ENCODE data around the gene ZIC4.

The ZIC4 gene

DNA sequence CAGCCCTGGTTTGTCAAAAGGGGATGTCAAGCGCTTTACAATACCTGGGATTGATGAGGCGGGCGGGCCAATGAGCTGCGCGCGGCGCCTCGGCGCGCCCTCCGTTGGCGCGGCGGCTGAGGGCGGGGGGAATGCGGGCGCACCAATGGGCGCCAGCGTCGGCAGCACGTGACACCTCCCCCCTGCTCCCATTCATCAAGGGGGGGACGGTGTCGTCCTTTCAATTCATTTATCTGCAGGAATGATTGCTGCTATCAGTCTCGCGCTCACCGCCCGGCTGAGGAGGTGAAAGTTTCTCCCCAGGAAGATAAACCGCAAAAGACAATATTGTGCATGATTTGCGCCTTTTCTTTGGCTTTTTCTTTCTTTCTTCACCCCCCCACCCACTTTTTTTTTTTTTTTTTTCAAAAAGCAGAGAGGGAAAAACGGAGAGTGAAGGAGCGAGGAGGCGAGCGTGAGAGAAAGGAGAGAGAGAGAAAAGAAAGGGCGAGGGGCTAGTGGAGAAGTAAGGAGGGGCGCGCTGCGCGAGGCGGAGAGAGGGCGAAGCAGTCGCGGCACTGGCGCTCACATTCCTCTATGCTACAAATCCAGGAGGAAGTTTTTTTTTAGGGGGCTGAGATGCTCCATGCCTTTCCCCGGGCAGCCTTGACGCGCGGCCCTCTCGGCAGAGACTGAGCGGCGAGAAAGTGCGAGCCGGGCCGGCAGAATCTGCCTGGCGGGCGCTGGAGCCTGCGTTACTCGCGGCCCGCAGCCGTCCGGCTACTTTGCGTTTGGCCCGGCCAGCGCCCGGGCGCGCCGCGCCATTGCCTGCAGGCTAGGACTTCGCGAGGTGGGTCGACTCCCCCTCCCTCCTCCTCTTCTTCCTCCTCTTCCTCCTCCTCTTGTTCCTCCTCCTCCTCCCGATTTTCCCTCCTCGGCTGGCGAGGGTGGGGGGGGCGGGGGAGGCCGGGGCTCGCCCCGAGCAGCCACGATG, 3.1 kb upstream of the ZIC4 start, which contains the start of gene ZIC1:
ZIC1 (plus strand) TSS at position 223 of the 973 bp plus-strand sequence; CDS start at position 971, 748 bp downstream.
- Histone ChIP-seq H3K4me2 (ENCODE audit: low read length) (peak within 1 kb of the TSS; percentile 75), H3K18ac (ENCODE audit: low read length) (no peak within 1 kb of the TSS), H4K8ac (ENCODE audit: low read depth, low read length) (no peak within 1 kb of the TSS), H2AK5ac (ENCODE audit: low read length) (no peak within 1 kb of the TSS), H3K4me1 (ENCODE audit: control insufficient read depth, low read depth, low read length) (no peaks in the 10 kb centered on the region), H3K79me1 (ENCODE audit: low read length) (no peaks in the 10 kb centered on the region), H2BK120ac (ENCODE audit: low read depth, low read length) (no peak within 1 kb of the TSS), H3K23ac (ENCODE audit: low read length) (no peak within 1 kb of the TSS), H3K4me3 (ENCODE audit: low read length) (no peak within 1 kb of the TSS), H3K4ac (ENCODE audit: low read depth, low read length) (no peak within 1 kb of the TSS), H3K79me2 (ENCODE audit: control insufficient read depth, insufficient read depth, low read length) (no peaks in the 10 kb centered on the region), H2BK5ac (ENCODE audit: low read length) (no peak within 1 kb of the TSS), H3K27me3 (ENCODE audit: insufficient read depth, low read length, poor library complexity) (peaks cover 79% of the 10 kb centered on the region), H4K5ac (ENCODE audit: low read length) (no peak within 1 kb of the TSS), H2BK15ac (replicated peaks; ENCODE audit: low read depth) (no peak within 1 kb of the TSS), H3K56ac (ENCODE audit: low read length) (no peak within 1 kb of the TSS), H3K9ac (ENCODE audit: low read length) (no peak within 1 kb of the TSS), H3K27ac (ENCODE audit: low read depth, low read length) (no peak within 1 kb of the TSS), H3K36me3 (ENCODE audit: control insufficient read depth, insufficient read depth, low read length) (no peaks in the 10 kb centered on the region)
- no CpG with 5 or more reads among the region's 80 CpGs for WGBS (ENCODE audit: extremely low coverage, insufficient coverage, low lambda C conversion rate)
- peak; percentile 87 for DNase-seq

DNA sequence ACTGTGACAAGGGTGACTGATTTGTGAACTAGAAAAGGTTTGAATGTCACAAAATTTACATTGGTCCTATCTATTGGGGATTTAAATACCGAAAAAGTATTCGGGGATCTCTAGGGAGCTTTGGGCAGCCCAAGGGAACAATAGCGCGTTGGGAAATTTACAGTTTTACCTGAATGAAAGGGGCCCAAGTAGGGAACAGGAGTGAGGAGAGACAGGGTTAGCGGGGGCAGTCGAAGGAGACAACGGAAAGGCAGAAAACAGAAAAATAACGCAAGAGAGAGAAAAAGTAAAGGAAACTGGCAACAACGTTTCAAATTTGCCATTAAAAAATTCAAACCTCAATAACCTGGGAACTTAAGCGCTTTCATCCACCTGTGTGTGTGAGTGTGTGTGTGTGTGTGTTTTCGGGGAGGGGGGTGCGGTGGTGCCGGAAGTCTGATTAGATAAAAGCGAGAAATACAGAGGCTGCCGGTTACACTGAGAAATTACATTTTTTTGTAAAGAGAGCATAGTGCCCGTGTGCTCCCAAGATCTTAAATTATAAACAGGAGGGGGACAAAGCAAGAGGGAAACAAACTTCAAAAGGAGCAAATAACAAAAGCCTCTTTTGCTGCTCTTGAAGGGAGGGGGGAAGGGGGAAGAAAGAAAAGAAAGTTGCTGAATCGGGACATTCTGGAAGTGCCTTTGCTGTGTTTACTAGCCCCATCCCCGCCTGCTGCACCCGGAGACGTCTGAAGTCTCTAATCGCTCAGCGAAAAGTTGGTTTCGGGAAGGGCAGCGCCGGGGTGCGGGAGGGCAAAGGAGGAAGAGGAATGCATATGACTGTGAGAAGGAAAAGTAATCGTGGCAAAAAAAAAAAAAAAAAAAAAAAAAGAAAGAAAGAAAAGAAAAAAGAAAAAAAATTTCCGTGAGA, 2.1 kb upstream of the ZIC4 start:
- H4K8ac ChIP-seq (ENCODE audit: low read depth, low read length) = no peak overlapping the region
- H2BK15ac ChIP-seq (replicated peaks; ENCODE audit: low read depth) = no peak overlapping the region
- WGBS (ENCODE audit: extremely low coverage, insufficient coverage, low lambda C conversion rate) = no CpG with 5 or more reads among the region's 28 CpGs
- H2BK5ac ChIP-seq (ENCODE audit: low read length) = no peak overlapping the region
- H3K9ac ChIP-seq (ENCODE audit: low read length) = no peak overlapping the region
- no peak overlapping the region for H3K56ac ChIP-seq (ENCODE audit: low read length)
- no peaks in the 10 kb centered on the region for H3K79me2 ChIP-seq (ENCODE audit: control insufficient read depth, insufficient read depth, low read length)
- no peak overlapping the region for H2AK5ac ChIP-seq (ENCODE audit: low read length)
- H3K23ac ChIP-seq (ENCODE audit: low read length) = no peak overlapping the region
- no peaks in the 10 kb centered on the region for H3K4me1 ChIP-seq (ENCODE audit: control insufficient read depth, low read depth, low read length)
- H3K4me2 ChIP-seq (ENCODE audit: low read length) = peak overlapping the region; percentile 23
- peaks cover 83% of the 10 kb centered on the region for H3K27me3 ChIP-seq (ENCODE audit: insufficient read depth, low read length, poor library complexity)
- no peak overlapping the region for H4K5ac ChIP-seq (ENCODE audit: low read length)
- H3K27ac ChIP-seq (ENCODE audit: low read depth, low read length) = no peak overlapping the region
- no peak overlapping the region for H3K4ac ChIP-seq (ENCODE audit: low read depth, low read length)
- peak; percentile 75 for DNase-seq
- H3K36me3 ChIP-seq (ENCODE audit: control insufficient read depth, insufficient read depth, low read length) = no peaks in the 10 kb centered on the region
- H2BK120ac ChIP-seq (ENCODE audit: low read depth, low read length) = no peak overlapping the region
- no peaks in the 10 kb centered on the region for H3K79me1 ChIP-seq (ENCODE audit: low read length)
- H3K18ac ChIP-seq (ENCODE audit: low read length) = no peak overlapping the region
- no peak overlapping the region for H3K4me3 ChIP-seq (ENCODE audit: low read length)

DNA sequence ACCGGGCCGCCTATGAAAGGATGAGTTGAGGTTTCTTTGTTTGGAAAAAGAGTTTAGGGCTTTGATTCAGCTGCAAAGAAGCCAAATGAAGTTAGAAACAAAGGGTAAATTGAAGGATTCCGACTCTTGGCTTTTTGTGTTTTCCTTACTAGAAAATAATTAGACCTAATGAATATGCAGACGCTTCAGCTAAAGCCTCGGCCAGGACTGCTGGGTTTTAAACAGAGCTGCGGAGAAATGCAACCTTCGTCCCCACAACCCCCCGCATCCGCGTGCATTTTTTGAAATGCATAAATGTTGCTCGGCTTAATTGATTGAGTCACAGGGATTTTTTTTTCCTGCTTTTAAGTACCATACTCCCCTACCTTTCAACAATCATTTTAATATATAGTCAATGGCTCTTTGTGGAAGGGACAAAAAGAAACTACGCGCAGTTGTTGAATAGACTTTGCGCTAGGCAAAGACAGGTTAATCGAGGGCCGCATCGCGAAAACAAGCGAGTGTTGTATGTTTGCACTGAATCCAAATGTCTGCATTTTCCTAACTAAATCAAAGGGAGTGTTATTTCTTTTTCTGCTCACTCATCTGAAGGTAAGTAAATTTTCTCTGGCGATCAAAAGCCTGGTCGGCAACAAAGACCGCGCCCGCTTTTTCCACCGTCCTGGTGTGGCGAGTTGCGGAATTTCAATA, 1.3 kb upstream of the ZIC4 start:
- H3K79me2 ChIP-seq (ENCODE audit: control insufficient read depth, insufficient read depth, low read length) = no peaks in the 10 kb centered on the region
- no peaks in the 10 kb centered on the region for H3K79me1 ChIP-seq (ENCODE audit: low read length)
- H2AK5ac ChIP-seq (ENCODE audit: low read length) = no peak overlapping the region
- H3K36me3 ChIP-seq (ENCODE audit: control insufficient read depth, insufficient read depth, low read length) = no peaks in the 10 kb centered on the region
- H3K4me2 ChIP-seq (ENCODE audit: low read length) = no peak overlapping the region
- H3K9ac ChIP-seq (ENCODE audit: low read length) = no peak overlapping the region
- no peak overlapping the region for H3K18ac ChIP-seq (ENCODE audit: low read length)
- no peak overlapping the region for H2BK15ac ChIP-seq (replicated peaks; ENCODE audit: low read depth)
- H3K4me1 ChIP-seq (ENCODE audit: control insufficient read depth, low read depth, low read length) = no peaks in the 10 kb centered on the region
- H4K8ac ChIP-seq (ENCODE audit: low read depth, low read length) = no peak overlapping the region
- H3K23ac ChIP-seq (ENCODE audit: low read length) = no peak overlapping the region
- no peak overlapping the region for H4K5ac ChIP-seq (ENCODE audit: low read length)
- H3K56ac ChIP-seq (ENCODE audit: low read length) = no peak overlapping the region
- H3K4me3 ChIP-seq (ENCODE audit: low read length) = no peak overlapping the region
- H2BK5ac ChIP-seq (ENCODE audit: low read length) = no peak overlapping the region
- no CpG with 5 or more reads among the region's 27 CpGs for WGBS (ENCODE audit: extremely low coverage, insufficient coverage, low lambda C conversion rate)
- peaks cover 76% of the 10 kb centered on the region for H3K27me3 ChIP-seq (ENCODE audit: insufficient read depth, low read length, poor library complexity)
- no peak overlapping the region for H2BK120ac ChIP-seq (ENCODE audit: low read depth, low read length)
- H3K27ac ChIP-seq (ENCODE audit: low read depth, low read length) = no peak overlapping the region
- DNase-seq = peak; percentile 9
- no peak overlapping the region for H3K4ac ChIP-seq (ENCODE audit: low read depth, low read length)

GRCh38 chr3:147407114-147407497, 763 bp upstream of the ZIC4 start:
- WGBS (ENCODE audit: extremely low coverage, insufficient coverage, low lambda C conversion rate) = no CpG with 5 or more reads among the region's 17 CpGs
- Histone ChIP-seq H3K27ac (ENCODE audit: low read depth, low read length) (no peak overlapping the region), H3K4me2 (ENCODE audit: low read length) (no peak overlapping the region), H4K5ac (ENCODE audit: low read length) (no peak overlapping the region), H3K23ac (ENCODE audit: low read length) (no peak overlapping the region), H2BK120ac (ENCODE audit: low read depth, low read length) (no peak overlapping the region), H3K4me3 (ENCODE audit: low read length) (no peak overlapping the region), H3K79me1 (ENCODE audit: low read length) (no peaks in the 10 kb centered on the region), H3K18ac (ENCODE audit: low read length) (no peak overlapping the region), H4K8ac (ENCODE audit: low read depth, low read length) (no peak overlapping the region), H3K27me3 (ENCODE audit: insufficient read depth, low read length, poor library complexity) (peaks cover 75% of the 10 kb centered on the region), H2BK5ac (ENCODE audit: low read length) (no peak overlapping the region), H3K4ac (ENCODE audit: low read depth, low read length) (no peak overlapping the region), H3K56ac (ENCODE audit: low read length) (no peak overlapping the region), H2AK5ac (ENCODE audit: low read length) (no peak overlapping the region), H3K4me1 (ENCODE audit: control insufficient read depth, low read depth, low read length) (no peaks in the 10 kb centered on the region), H3K36me3 (ENCODE audit: control insufficient read depth, insufficient read depth, low read length) (no peaks in the 10 kb centered on the region), H2BK15ac (replicated peaks; ENCODE audit: low read depth) (no peak overlapping the region), H3K79me2 (ENCODE audit: control insufficient read depth, insufficient read depth, low read length) (no peaks in the 10 kb centered on the region), H3K9ac (ENCODE audit: low read length) (no peak overlapping the region)
- DNase-seq = peak; percentile 43

DNA sequence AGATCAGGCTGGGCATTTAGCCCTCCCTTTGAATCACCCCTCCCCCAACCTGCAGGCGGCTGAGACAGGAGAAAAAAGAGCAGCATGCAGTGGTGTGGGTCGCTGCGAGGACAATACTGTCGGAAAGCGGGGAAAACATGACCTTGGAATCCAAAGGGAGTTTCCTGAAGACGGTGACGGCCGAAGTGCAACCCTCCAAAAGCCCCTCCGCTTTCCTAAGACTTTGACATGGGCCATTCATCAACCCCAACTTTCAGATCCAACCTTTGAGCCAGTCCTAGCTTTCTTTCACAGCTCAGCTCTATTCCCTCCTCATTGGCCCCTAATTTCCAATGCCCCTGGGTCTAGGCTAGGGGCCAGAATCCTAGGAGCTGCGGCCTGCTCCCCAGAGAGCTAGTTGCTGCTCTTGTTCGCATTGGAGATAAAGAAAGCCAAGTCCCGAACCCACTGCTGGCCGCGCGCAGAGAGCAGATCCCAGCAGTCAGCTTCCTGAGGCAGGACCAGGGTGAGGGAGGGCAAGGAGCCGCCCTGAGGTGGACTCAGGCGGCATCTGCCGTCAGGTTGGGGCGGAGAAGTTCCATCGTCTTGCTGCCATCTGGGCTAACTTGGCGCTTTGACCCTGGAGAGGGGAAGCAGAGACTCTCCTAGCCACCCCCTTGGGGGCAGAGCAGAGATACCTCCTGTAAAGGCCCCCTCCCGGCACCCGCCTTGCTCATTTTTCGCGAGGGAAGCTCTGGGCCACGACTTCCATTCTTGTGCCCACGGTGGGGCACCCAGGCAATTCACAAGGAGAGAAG, 914 bp downstream of the ZIC4 start:
- H4K8ac ChIP-seq (ENCODE audit: low read depth, low read length) = no peak overlapping the region
- H3K18ac ChIP-seq (ENCODE audit: low read length) = no peak overlapping the region
- no peak overlapping the region for H3K56ac ChIP-seq (ENCODE audit: low read length)
- H3K36me3 ChIP-seq (ENCODE audit: control insufficient read depth, insufficient read depth, low read length) = no peaks in the 10 kb centered on the region
- peaks cover 68% of the 10 kb centered on the region for H3K27me3 ChIP-seq (ENCODE audit: insufficient read depth, low read length, poor library complexity)
- H3K79me1 ChIP-seq (ENCODE audit: low read length) = no peaks in the 10 kb centered on the region
- H2BK15ac ChIP-seq (replicated peaks; ENCODE audit: low read depth) = no peak overlapping the region
- H3K23ac ChIP-seq (ENCODE audit: low read length) = no peak overlapping the region
- H3K4me1 ChIP-seq (ENCODE audit: control insufficient read depth, low read depth, low read length) = no peaks in the 10 kb centered on the region
- H2BK5ac ChIP-seq (ENCODE audit: low read length) = no peak overlapping the region
- H3K9ac ChIP-seq (ENCODE audit: low read length) = no peak overlapping the region
- H3K4ac ChIP-seq (ENCODE audit: low read depth, low read length) = no peak overlapping the region
- no peak overlapping the region for H4K5ac ChIP-seq (ENCODE audit: low read length)
- no peak overlapping the region for H3K4me2 ChIP-seq (ENCODE audit: low read length)
- no peaks in the 10 kb centered on the region for H3K79me2 ChIP-seq (ENCODE audit: control insufficient read depth, insufficient read depth, low read length)
- no peak overlapping the region for H2BK120ac ChIP-seq (ENCODE audit: low read depth, low read length)
- peak; percentile 28 for DNase-seq
- H3K27ac ChIP-seq (ENCODE audit: low read depth, low read length) = no peak overlapping the region
- no peak overlapping the region for H3K4me3 ChIP-seq (ENCODE audit: low read length)
- no CpG with 5 or more reads among the region's 27 CpGs for WGBS (ENCODE audit: extremely low coverage, insufficient coverage, low lambda C conversion rate)
- no peak overlapping the region for H2AK5ac ChIP-seq (ENCODE audit: low read length)

Measured in mesendoderm (in vitro differentiated cells).